HepG2 (cell line): ENCODE results near the gene SLC2A13. TPM values are rescaled to one million over a fixed set of nuclear protein-coding genes. Genes with fewer than 3 reads are reported as not detected.

Experiments
- ETV5 ChIP-seq: IDR thresholded peaks from 2 replicates; pipeline ENCODE4 v1.6.1; 2018; ENCODE audit warnings: missing biosample characterization, missing genetic modification reagents, inconsistent platforms, borderline replicate concordance
- FOXP1 ChIP-seq, 2 experiments: fragments of 450-650 bp in 1 of 2; IDR thresholded peaks; 2 replicates each; pipeline ENCODE4 v1.6.1; 2017 to 2018; ENCODE audit warnings: antibody characterized with exemption in 1 of 2
- GTF3A ChIP-seq: sonication (generic); formaldehyde crosslinking; conservative IDR thresholded peaks from 2 replicates; pipeline ENCODE4 v1.4.0; 2020; ENCODE audit warnings: mild to moderate bottlenecking, missing genetic modification reagents
- GZF1 ChIP-seq: sonication (generic); formaldehyde crosslinking; IDR thresholded peaks from 2 replicates; pipeline ENCODE4 v1.5.1; 2020; ENCODE audit warnings: mild to moderate bottlenecking, missing genetic modification reagents
- HOXA3 ChIP-seq: sonication (generic); formaldehyde crosslinking; IDR thresholded peaks from 2 replicates; pipeline ENCODE4 v1.5.0; 2020; ENCODE audit warnings: missing genetic modification reagents
- KDM5B ChIP-seq: sonication (generic); formaldehyde crosslinking; IDR thresholded peaks from 2 replicates; pipeline ENCODE4 v1.4.0; 2020; ENCODE audit warnings: missing genetic modification reagents, mild to moderate bottlenecking, borderline replicate concordance
- POLR2AphosphoS5 ChIP-seq: IDR thresholded peaks from 2 replicates; pipeline ENCODE4 v1.6.1; 2012; ENCODE audit warnings: low read depth, low read length
- RNF2 ChIP-seq: fragments of 450-650 bp; conservative IDR thresholded peaks from 2 replicates; pipeline ENCODE4 v1.6.1; 2016; ENCODE audit warnings: low read depth
- SIX1 ChIP-seq: sonication (generic); formaldehyde crosslinking; IDR thresholded peaks from 2 replicates; pipeline ENCODE4 v1.4.0; 2020; ENCODE audit warnings: missing genetic modification reagents, borderline replicate concordance
- TMF1 ChIP-seq: sonication (generic); formaldehyde crosslinking; IDR thresholded peaks from 2 replicates; pipeline ENCODE4 v1.8.1; 2022; ENCODE audit warnings: low read depth, missing genetic modification reagents
- YY1 ChIP-seq: IDR thresholded peaks from 2 replicates; pipeline ENCODE4 v1.6.1; 2011; ENCODE audit warnings: low read length, low read depth, moderate library complexity, mild to moderate bottlenecking; ENCODE audit not compliant: insufficient read depth, insufficient replicate concordance
- ZKSCAN1 ChIP-seq: fragments of 150-350 bp; IDR thresholded peaks from 2 replicates; pipeline ENCODE4 v1.6.1; 2014; ENCODE audit warnings: low read length
- ZNF891 ChIP-seq: sonication (generic); formaldehyde crosslinking; IDR thresholded peaks from 2 replicates; pipeline ENCODE4 v1.5.0; 2020; ENCODE audit warnings: mild to moderate bottlenecking, missing genetic modification reagents
- polyA plus RNA-seq, 8 experiments: library from polyadenylated mRNA; depleted of rRNA in 3 of 8; stranded (reverse) in 7 of 8; unstranded in 1 of 8; fragments of >200 nt; fragmentation: Illumina TruSeq in 4 of 8; extraction: Trizol in 4 of 8; gene quantifications; 2 replicates each; pipeline versions ENCODE4 v1.2.1 to v1.2.3, GENCODE V29; 2011 to 2016; ENCODE audit warnings: low read depth in 4 of 8, missing spikeins in 1 of 8, mixed read lengths in 1 of 8; ENCODE audit not compliant: insufficient read depth in 1 of 8
- total RNA-seq, 5 experiments: library from RNA; depleted of rRNA; stranded (reverse); fragments of >200 nt; fragmentation: Illumina TruSeq; extraction: Trizol; gene quantifications; 2 replicates each; pipeline ENCODE4 v1.2.3, GENCODE V29; 2016; ENCODE audit warnings: low read depth in 1 of 5
- TF ChIP-seq, protein P1 (sequence below): sonication (generic); formaldehyde crosslinking; IDR thresholded peaks from 2 replicates; pipeline ENCODE4 v1.4.0; 2020; ENCODE audit warnings: missing genetic modification reagents
- TF ChIP-seq, protein P2 (sequence below): IDR thresholded peaks from 2 replicates; pipeline ENCODE4 v1.6.1; 2016; ENCODE audit warnings: missing biosample characterization, missing genetic modification reagents, low read depth
- TF ChIP-seq, protein P3 (sequence below): sonication (generic); formaldehyde crosslinking; IDR thresholded peaks from 2 replicates; pipeline ENCODE4 v1.8.0; 2022; ENCODE audit warnings: low read depth, missing genetic modification reagents
- TF ChIP-seq, protein P4 (sequence below): sonication (generic); formaldehyde crosslinking; conservative IDR thresholded peaks from 2 replicates; pipeline ENCODE4 v1.5.0; 2020; ENCODE audit warnings: missing genetic modification reagents

SLC2A13 gene
- total and polyA plus RNA-seq, 2 of the 13 experiments (the other 11 are each of a cell fraction or from before 2014, with no cell fraction given), result 5.5 to 6.0 TPM

DNA sequence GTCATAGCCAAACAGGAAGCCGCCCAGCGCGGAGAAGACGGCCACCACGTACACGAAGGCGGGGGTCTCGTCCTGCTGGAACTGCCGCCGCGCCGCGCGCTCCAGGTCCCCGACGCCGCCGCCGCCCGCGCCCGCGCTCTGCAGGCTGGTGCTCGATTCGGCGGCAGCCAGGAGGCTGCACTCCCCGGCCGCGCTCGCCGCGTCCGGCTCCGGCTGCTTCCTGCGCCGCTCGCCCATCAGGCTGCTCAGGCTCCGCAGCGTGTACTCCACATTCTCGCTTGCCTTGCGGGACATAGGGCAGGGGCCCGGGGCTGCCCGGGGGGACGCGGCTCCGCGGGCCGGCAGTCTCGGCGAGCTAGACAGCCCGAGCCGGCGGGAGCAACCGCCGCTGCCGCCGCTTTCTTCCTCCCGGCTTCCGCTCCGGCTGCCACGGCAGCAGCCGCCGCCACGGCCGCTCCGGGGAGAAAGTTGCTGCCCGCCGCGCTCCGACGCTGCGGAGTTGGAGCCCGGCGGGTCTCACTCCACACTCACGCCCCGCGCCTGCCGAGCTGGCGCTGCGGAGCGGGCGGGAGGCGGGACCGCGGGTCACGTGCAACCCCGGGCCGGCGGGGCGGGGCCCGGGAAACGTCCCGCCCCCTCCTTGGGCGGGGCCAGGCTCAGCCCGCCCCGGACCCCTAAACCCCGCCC is at the start of gene SLC2A13 (continued):
- TF ChIP-seq, protein P1, sequence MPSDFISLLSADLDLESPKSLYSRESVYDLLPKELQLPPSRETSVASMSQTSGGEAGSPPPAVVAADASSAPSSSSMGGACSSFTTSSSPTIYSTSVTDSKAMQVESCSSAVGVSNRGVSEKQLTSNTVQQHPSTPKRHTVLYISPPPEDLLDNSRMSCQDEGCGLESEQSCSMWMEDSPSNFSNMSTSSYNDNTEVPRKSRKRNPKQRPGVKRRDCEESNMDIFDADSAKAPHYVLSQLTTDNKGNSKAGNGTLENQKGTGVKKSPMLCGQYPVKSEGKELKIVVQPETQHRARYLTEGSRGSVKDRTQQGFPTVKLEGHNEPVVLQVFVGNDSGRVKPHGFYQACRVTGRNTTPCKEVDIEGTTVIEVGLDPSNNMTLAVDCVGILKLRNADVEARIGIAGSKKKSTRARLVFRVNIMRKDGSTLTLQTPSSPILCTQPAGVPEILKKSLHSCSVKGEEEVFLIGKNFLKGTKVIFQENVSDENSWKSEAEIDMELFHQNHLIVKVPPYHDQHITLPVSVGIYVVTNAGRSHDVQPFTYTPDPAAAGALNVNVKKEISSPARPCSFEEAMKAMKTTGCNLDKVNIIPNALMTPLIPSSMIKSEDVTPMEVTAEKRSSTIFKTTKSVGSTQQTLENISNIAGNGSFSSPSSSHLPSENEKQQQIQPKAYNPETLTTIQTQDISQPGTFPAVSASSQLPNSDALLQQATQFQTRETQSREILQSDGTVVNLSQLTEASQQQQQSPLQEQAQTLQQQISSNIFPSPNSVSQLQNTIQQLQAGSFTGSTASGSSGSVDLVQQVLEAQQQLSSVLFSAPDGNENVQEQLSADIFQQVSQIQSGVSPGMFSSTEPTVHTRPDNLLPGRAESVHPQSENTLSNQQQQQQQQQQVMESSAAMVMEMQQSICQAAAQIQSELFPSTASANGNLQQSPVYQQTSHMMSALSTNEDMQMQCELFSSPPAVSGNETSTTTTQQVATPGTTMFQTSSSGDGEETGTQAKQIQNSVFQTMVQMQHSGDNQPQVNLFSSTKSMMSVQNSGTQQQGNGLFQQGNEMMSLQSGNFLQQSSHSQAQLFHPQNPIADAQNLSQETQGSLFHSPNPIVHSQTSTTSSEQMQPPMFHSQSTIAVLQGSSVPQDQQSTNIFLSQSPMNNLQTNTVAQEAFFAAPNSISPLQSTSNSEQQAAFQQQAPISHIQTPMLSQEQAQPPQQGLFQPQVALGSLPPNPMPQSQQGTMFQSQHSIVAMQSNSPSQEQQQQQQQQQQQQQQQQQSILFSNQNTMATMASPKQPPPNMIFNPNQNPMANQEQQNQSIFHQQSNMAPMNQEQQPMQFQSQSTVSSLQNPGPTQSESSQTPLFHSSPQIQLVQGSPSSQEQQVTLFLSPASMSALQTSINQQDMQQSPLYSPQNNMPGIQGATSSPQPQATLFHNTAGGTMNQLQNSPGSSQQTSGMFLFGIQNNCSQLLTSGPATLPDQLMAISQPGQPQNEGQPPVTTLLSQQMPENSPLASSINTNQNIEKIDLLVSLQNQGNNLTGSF (CRISPR knock-in tag), result no peak; the same call in 1 of the 2 replicates
- TF ChIP-seq KDM5B (CRISPR knock-in tag) (no peak), ZKSCAN1 (no peak), GTF3A (CRISPR knock-in tag) (no peak), POLR2AphosphoS5 (0 out of 2 replicates have a peak, but pooled peaks have one; percentile 38), ETV5 (CRISPR knock-in tag) (no peak), SIX1 (CRISPR knock-in tag) (no peak), FOXP1 (IDR thresholded peaks at IDR 0.05) (no peak), FOXP1 (CRISPR knock-in tag; IDR thresholded peaks at IDR 0.05) (no peak), YY1 (no peak), TMF1 (CRISPR knock-in tag) (no peak), RNF2 (no peak; the same call in 1 of the 2 replicates), HOXA3 (no peak), GZF1 (CRISPR knock-in tag) (no peak), ZNF891 (CRISPR knock-in tag) (no peak)
- TF ChIP-seq, protein P2, sequence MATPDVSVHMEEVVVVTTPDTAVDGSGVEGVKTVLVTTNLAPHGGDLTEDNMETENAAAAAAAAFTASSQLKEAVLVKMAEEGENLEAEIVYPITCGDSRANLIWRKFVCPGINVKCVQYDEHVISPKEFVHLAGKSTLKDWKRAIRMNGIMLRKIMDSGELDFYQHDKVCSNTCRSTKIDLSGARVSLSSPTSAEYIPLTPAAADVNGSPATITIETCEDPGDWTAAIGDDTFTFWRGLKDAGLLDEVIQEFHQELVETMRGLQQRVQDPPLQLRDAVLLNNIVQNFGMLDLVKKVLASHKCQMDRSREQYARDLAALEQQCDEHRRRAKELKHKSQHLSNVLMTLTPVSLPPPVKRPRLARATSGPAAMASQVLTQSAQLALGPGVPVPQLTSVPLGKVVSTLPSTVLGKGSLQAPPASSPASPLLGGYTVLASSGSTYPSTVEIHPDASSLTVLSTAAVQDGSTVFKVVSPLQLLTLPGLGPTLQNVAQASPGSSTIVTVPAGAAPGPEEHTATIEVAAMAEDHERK (CRISPR knock-in tag), result no peak
- TF ChIP-seq, protein P3, sequence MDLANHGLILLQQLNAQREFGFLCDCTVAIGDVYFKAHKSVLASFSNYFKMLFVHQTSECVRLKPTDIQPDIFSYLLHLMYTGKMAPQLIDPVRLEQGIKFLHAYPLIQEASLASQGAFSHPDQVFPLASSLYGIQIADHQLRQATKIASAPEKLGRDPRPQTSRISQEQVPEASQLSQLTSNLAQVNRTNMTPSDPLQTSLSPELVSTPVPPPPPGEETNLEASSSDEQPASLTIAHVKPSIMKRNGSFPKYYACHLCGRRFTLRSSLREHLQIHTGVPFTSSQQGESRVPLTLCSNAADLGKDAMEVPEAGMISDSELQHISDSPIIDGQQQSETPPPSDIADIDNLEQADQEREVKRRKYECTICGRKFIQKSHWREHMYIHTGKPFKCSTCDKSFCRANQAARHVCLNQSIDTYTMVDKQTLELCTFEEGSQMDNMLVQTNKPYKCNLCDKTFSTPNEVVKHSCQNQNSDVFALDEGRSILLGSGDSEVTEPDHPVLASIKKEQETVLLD (CRISPR knock-in tag), result 0 out of 2 replicates have a peak, but pooled peaks have one; percentile 26
- TF ChIP-seq, protein P4, sequence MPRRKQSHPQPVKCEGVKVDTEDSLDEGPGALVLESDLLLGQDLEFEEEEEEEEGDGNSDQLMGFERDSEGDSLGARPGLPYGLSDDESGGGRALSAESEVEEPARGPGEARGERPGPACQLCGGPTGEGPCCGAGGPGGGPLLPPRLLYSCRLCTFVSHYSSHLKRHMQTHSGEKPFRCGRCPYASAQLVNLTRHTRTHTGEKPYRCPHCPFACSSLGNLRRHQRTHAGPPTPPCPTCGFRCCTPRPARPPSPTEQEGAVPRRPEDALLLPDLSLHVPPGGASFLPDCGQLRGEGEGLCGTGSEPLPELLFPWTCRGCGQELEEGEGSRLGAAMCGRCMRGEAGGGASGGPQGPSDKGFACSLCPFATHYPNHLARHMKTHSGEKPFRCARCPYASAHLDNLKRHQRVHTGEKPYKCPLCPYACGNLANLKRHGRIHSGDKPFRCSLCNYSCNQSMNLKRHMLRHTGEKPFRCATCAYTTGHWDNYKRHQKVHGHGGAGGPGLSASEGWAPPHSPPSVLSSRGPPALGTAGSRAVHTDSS (CRISPR knock-in tag), result no peak
